ENCODE results near the gene FGF3.

Gene FGF3

GRCh38 chr11:69825037-69825834 lies 6.0 kb upstream of the FGF3 start:
- TF ChIP-seq POLR2A (IDR thresholded peaks at IDR 0.05; ENCODE audit: low read length) (no peak), GATA1 (IDR thresholded peaks at IDR 0.05; ENCODE audit: low read depth, low read length) (no peak)
- DNase-seq = no peak

GRCh38 chr11:69823641-69824265 lies 4.5 kb upstream of the FGF3 start:
- TF ChIP-seq POLR2A (IDR thresholded peaks at IDR 0.05; ENCODE audit: low read length) (no peak), GATA1 (IDR thresholded peaks at IDR 0.05; ENCODE audit: low read depth, low read length) (no peak)
- no peak for DNase-seq

DNA sequence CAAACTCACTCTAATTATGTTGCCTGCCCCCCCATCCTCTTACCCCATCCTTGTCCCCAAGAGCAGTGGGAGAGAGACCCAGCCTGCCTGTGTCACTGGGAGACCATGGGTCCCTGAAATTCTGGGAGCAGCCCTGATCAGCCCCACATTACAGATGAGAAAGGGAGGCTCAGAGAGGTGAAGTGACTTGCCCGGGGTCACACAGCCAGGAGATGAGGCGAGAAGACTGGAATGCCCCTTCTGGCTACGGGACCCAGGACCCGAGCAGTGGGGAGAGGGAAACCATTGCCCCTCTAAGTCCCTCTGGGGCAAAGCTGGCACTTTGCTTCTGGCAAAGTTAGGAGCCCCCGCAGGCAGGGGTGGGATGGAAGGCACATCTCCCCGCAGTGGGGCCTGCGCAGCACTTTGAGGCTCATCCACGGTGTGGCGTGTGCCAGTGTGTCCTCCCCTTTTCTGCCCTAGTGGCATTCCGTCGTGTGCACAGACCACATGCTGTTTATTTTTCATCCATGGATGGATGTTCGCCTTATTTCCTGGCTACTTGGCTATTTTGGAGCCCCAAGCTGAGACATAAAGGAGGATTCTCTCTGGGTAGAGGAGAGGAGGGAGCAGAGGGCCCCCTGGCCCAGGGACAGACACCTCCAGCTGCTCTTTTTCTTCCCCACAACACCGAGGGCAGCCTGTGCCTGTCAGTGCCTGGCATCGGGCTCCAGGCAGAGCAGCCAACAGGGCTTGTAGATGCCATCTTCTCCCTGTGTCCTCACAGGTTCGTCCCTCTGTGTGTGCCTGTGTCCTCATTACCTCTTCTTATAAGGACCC lies 3.7 kb upstream of the FGF3 start:
- DNase-seq = no peak

GRCh38 chr11:69821511-69822040 lies 2.4 kb upstream of the FGF3 start:
- no peak for TF ChIP-seq GATA1 (IDR thresholded peaks at IDR 0.05; ENCODE audit: low read depth, low read length)
- no peak for TF ChIP-seq POLR2A (IDR thresholded peaks at IDR 0.05; ENCODE audit: low read length)
- DNase-seq = no peak

More for the DNA sequence above, 3.7 kb upstream of the FGF3 start:
- TF ChIP-seq GATA1 (IDR thresholded peaks at IDR 0.05; ENCODE audit: low read depth, low read length) (no peak), POLR2A (IDR thresholded peaks at IDR 0.05; ENCODE audit: low read length) (no peak)

GRCh38 chr11:69820441-69820840 lies 1.2 kb upstream of the FGF3 start:
- DNase-seq = no peak
- no peak for TF ChIP-seq GATA1 (IDR thresholded peaks at IDR 0.05; ENCODE audit: low read depth, low read length)

DNA sequence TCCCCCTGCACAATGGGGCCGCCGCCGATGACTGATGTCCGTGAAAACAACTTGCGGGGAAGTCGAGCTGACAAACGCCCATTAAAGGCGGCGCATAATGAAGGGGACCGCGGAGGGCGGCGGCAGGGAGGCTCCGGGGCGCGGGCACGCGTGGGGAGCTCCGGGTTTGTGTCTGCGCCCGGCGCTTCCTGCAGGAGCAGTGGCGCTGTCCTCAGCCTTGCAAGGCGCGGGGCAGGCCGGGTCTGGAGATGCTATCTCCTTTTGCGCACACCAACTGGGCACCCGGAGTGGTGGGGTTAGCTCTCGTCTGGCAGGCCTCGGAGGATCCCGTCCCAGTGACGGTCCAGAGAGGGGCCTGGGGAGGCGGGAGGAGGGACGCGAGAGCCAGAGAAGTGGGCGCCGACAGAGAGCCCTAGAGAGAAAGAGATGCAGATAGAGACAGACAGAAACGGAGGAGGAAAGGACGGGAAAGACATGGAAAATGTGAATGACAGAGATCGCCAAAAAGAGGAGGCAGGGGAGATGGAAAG lies 390 bp upstream of the FGF3 start:
- no peak for TF ChIP-seq POLR2A (IDR thresholded peaks at IDR 0.05; ENCODE audit: low read length)
- no peak for TF ChIP-seq GATA1 (IDR thresholded peaks at IDR 0.05; ENCODE audit: low read depth, low read length)

DNA sequence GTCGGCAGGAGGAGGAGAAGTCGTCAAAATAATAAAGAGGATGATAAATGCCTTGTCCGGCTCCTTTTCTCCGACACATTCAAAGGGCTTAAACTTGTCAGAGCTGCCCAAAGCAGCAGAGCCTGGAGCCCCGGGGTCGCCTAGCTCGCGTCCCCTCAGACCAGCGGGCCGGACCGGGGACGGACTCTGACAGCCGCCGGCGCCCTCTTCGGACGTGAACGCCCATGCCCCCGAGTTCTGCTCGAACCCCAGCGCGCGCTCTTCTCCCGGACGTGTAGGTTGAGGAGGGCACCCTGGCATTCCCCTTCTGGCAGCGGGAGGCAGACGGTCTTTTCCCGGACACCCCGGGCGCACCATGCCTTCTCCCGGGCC lies 999 bp downstream of the FGF3 start:
- TF ChIP-seq POLR2A (IDR thresholded peaks at IDR 0.05; ENCODE audit: low read length) (no peak), GATA1 (IDR thresholded peaks at IDR 0.05; ENCODE audit: low read depth, low read length) (no peak)
- DNase-seq = no peak

More for the DNA sequence above, 390 bp upstream of the FGF3 start:
- DNase-seq = no peak

DNA sequence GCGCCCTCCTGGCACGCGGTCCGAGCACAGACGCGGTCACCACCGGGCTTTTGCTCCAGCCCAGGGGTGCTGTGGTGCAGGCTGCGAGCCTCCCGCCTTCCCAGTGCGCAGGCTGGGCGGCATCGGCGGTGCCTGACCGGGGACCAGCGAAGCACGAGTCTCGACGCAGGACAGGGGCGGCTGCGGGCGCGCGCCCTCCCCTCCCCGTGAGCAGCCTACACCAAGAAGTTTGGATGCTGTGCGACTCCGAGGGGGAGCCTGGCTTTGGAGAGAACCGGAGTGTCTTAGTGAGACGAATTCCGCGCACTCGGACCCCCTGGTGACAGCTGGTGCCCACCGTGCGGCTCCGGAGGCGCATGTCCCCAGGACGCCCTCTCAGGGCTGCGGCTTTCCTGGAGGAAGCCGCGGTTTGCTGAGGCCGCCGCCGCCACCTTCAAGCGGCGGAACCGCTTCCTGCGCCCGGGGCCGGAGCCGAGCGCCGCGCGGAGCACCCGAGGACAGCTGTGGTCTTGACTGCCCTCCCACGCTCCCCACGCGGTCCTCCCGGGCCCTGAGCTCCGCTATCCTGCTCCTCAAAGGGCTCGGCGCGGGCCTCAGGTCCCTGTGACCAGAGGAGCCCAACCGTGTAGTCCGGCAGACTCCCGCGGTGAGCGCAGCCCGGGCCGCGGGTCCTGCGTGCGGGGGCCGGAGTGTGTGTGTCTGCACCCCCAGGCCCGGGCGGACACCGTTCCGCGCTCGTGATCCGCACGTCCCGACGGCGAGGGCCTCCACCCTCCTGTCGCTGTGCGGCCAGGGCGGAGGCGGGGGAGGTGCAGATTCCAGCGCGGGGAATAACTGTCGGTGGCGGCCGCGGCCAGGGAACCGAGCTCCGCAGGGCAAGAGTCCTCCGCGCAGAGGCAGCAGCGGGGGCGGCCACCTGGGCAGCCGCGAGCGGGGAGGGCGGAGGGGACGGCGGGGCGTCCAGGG lies 1.7 kb downstream of the FGF3 start:
- no peak for DNase-seq
- TF ChIP-seq GATA1 (IDR thresholded peaks at IDR 0.05; ENCODE audit: low read depth, low read length) = no peak
- no peak for TF ChIP-seq POLR2A (IDR thresholded peaks at IDR 0.05; ENCODE audit: low read length)

DNA sequence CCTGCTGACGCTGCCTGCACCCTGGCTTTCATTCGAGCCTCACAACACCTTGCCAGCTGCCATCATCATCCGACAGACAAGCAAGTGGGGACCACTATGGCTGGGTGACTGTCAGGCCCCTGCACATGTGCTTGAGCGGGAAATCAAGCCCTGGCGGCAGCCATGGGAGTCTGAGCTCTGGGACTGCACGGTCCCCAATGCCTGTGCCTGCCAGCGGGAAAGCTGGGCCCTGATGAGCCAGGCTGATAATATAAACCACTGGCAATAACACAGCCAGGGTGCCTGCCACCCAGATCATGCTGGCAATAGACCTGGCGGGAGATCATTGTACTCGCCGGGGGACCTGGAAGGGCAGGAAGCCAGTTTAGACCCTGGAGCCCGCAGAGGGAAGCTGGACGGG lies 2.5 kb downstream of the FGF3 start:
- no peak for DNase-seq
- TF ChIP-seq GATA1 (IDR thresholded peaks at IDR 0.05; ENCODE audit: low read depth, low read length) = no peak
- no peak for TF ChIP-seq POLR2A (IDR thresholded peaks at IDR 0.05; ENCODE audit: low read length)

DNA sequence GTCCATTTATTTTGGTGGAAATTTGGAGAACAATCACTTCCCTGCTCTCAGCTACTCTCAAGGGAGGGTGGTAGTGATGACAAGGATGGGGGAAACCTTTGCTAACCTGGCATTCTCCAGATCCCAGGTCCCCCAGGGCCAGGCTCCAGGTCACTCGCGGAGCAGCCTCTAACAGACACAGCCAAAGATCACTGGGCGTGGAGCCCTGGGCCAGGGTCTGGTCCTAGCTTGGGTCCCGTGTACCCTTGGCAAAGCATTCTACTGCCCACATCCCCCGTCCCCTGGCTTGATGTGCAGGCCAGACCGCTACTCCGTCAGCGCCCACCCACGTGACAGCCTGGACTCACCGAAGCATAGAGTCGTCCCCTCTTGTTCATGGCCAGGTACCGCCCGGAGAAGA lies 3.2 kb downstream of the FGF3 start:
- DNase-seq = no peak
- TF ChIP-seq POLR2A (IDR thresholded peaks at IDR 0.05; ENCODE audit: low read length) (no peak), GATA1 (IDR thresholded peaks at IDR 0.05; ENCODE audit: low read depth, low read length) (no peak)

DNA sequence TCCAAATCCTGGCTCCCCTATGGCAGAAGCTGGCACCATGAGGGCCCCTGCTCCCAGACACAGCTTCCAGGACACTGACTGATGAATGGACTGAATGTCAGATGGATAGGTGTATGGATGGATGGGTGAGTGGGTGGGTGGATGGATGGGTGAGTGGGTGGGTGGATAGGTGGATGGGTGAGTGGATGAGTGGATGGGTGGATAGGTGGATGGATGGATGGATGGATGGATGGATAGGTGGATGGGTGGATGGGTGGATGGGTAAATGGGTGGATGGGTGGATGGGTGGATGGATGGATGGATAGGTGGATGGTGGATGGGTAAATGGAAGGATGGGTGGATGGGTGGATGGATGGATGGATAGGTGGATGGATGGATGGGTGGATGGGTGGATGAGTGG lies 4.3 kb downstream of the FGF3 start:
- TF ChIP-seq GATA1 (IDR thresholded peaks at IDR 0.05; ENCODE audit: low read depth, low read length) = no peak

DNA sequence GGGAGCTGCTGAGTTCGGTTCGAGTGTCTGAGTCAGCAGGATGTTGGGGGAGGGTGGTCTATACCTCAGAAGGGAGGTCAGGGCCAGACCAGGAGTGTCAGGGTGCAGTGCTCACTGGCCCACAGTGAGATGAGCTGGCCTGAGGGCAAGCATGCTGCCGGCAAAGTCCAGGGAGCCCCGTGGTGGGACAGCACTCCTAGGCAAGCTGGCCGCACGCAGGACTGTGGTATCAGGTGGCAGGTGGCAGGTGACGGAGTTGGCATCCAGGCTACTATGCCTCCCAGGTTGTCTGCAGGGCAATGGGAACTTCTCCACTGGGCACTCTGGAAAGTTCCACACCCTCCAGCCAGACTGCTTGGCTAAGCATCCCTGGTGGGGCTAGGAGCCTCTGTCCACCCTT lies 4.8 kb downstream of the FGF3 start:
- TF ChIP-seq GATA1 (IDR thresholded peaks at IDR 0.05; ENCODE audit: low read depth, low read length) = no peak
- no peak for TF ChIP-seq POLR2A (IDR thresholded peaks at IDR 0.05; ENCODE audit: low read length)
- DNase-seq = no peak

More for the DNA sequence above, 4.3 kb downstream of the FGF3 start:
- DNase-seq = no peak

GRCh38 chr11:69813839-69814238 lies 5.4 kb downstream of the FGF3 start:
- no peak for DNase-seq
- TF ChIP-seq POLR2A (IDR thresholded peaks at IDR 0.05; ENCODE audit: low read length) (no peak), GATA1 (IDR thresholded peaks at IDR 0.05; ENCODE audit: low read depth, low read length) (no peak)

Data from erythroblast (primary cell).